ENCODE results near the gene CNOT2.
"Not testable (repeated sequence)": the region's sequence is repeated elsewhere in the genome, so short reads cannot be mapped to it uniquely, and the experiment has no call there.

Gene CNOT2

GRCh38 chr12:70304684-70305555 lies 61.7 kb downstream of the CNOT2 start:
- in situ Hi-C loops (cut with HindIII; ENCODE audit: low sequenced_read_pairs) = not testable (repeated sequence)

- in situ Hi-C loops (cut with HindIII; ENCODE audit: low sequenced_read_pairs) = no loop called here
Observed at GRCh38 chr12:70305794-70306193, 62.6 kb downstream of the CNOT2 start.

- in situ Hi-C loops (cut with HindIII; ENCODE audit: low sequenced_read_pairs) = no loop called here
Observed at GRCh38 chr12:70306676-70307075, 63.4 kb downstream of the CNOT2 start.

GRCh38 chr12:70307868-70308267 lies 64.6 kb downstream of the CNOT2 start:
- in situ Hi-C loops (cut with HindIII; ENCODE audit: low sequenced_read_pairs) = no loop called here

GRCh38 chr12:70309348-70309747 lies 66.1 kb downstream of the CNOT2 start:
- in situ Hi-C loops (cut with HindIII; ENCODE audit: low sequenced_read_pairs) = no loop called here

- in situ Hi-C loops (cut with HindIII; ENCODE audit: low sequenced_read_pairs) = no loop called here
Observed at GRCh38 chr12:70314145-70314544, 70.9 kb downstream of the CNOT2 start.

GRCh38 chr12:70317781-70318180 lies 74.5 kb downstream of the CNOT2 start:
- in situ Hi-C loops (cut with HindIII; ENCODE audit: low sequenced_read_pairs) = no loop called here

GRCh38 chr12:70319605-70320004 lies 76.4 kb downstream of the CNOT2 start:
- in situ Hi-C loops (cut with HindIII; ENCODE audit: low sequenced_read_pairs) = no loop called here

GRCh38 chr12:70321191-70321590 lies 78.0 kb downstream of the CNOT2 start:
- in situ Hi-C loops (cut with HindIII; ENCODE audit: low sequenced_read_pairs) = no loop called here

GRCh38 chr12:70327541-70327940 lies 84.3 kb downstream of the CNOT2 start:
- in situ Hi-C loops (cut with HindIII; ENCODE audit: low sequenced_read_pairs) = no loop called here

GRCh38 chr12:70329728-70330127 lies 86.5 kb downstream of the CNOT2 start:
- in situ Hi-C loops (cut with HindIII; ENCODE audit: low sequenced_read_pairs) = no loop called here

GRCh38 chr12:70330158-70330557 lies 86.9 kb downstream of the CNOT2 start:
- in situ Hi-C loops (cut with HindIII; ENCODE audit: low sequenced_read_pairs) = no loop called here

GRCh38 chr12:70332236-70332635 lies 89.0 kb downstream of the CNOT2 start:
- in situ Hi-C loops (cut with HindIII; ENCODE audit: low sequenced_read_pairs) = no loop called here

- in situ Hi-C loops (cut with HindIII; ENCODE audit: low sequenced_read_pairs) = no loop called here
Observed at GRCh38 chr12:70334742-70335141, 91.5 kb downstream of the CNOT2 start.

GRCh38 chr12:70338531-70338930 lies 95.3 kb downstream of the CNOT2 start:
- in situ Hi-C loops (cut with HindIII; ENCODE audit: low sequenced_read_pairs) = no loop called here

- in situ Hi-C loops (cut with HindIII; ENCODE audit: low sequenced_read_pairs) = no loop called here
Observed at GRCh38 chr12:70351076-70351475, 107.8 kb downstream of the CNOT2 start.

- in situ Hi-C loops (cut with HindIII; ENCODE audit: low sequenced_read_pairs) = no loop called here
Observed at GRCh38 chr12:70353780-70354660, 110.8 kb downstream of the CNOT2 start.

- in situ Hi-C loops (cut with HindIII; ENCODE audit: low sequenced_read_pairs) = no loop called here
Observed at GRCh38 chr12:70354787-70355186, 111.6 kb downstream of the CNOT2 start.

- in situ Hi-C loops (cut with HindIII; ENCODE audit: low sequenced_read_pairs) = no loop called here
Observed at GRCh38 chr12:70355972-70356371, 112.7 kb downstream of the CNOT2 start.

- in situ Hi-C loops (cut with HindIII; ENCODE audit: low sequenced_read_pairs) = no loop called here
Observed at GRCh38 chr12:70359458-70360197, 116.4 kb downstream of the CNOT2 start.

- in situ Hi-C loops (cut with HindIII; ENCODE audit: low sequenced_read_pairs) = no loop called here
Observed at GRCh38 chr12:70360218-70360617, 117.0 kb downstream of the CNOT2 start.
